GM18526 (cell line): ENCODE results near the gene DYNC1H1.

Experiments used
- POLR2A ChIP-seq: IDR thresholded peaks from 3 replicates; pipeline ENCODE4 v1.6.1; 2011; ENCODE audit not compliant: insufficient read length; ENCODE audit errors: extremely low read depth

The DYNC1H1 gene

DNA sequence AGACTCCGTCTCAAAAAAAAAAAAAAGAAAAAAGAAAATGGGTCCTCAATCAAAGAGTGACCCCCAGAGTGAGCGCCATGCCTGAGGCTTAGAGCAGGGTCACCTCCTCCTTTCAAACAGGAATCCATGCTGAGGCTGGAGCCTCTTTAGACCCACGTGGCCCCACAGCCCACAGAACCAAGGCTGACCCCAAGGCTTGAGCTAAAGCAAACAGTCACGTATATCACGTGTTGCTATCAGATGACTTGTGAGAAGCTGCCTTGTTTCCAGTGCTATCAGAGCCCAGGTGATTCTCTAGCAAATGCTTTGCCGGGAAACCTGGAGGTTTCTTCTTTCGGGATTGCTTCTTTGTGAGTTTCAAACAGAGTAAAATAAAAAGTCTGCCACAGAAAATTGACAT, 31.7 kb upstream of the DYNC1H1 start:
- no peak for TF ChIP-seq POLR2A

DNA sequence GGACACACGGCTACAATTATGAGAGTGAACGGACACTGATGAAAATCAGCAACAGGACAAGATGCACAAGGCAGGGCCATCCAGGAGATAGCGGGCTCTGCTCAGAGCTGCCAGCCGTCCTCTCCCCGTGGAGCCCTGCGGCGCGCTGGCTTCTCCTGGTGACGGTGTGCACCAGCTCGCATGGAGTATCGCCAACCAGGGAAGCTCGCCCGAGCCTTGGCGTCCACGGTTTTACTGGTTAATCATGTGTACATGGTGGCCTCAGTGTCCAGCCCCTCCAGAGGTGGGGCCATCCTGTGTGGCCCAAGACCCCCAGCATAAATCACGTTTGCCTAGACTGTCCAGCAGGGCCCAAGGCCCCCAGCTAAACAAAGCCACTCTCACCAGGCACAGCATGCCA, 31.2 kb upstream of the DYNC1H1 start:
- no peak for TF ChIP-seq POLR2A

DNA sequence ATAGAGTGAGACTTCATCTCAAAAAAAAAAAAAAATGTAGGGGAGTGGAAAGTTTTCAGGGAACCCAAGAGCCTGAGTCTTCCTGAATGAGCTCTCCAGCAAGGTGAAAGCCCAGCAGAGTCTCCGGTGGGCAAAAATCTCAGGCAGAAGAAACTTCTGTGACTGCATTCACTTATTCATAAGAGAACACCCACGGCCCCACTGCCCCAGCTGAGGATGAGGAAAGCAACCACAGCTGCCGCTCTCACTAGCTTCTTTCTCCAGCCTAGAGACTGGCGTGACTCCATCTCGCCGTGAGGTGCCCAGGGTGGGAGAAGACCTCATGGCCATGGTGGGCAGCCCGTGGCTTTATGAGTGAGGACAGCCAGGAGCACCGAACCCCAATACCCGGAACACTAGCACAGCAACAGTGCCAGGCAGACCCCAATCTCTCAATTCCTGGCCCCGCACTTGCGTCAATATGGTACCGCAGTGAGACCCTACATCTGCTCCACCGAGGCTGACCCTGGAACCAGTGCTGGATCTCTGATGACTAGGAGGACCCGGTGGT, 29.7 kb upstream of the DYNC1H1 start:
- no peak for TF ChIP-seq POLR2A

DNA sequence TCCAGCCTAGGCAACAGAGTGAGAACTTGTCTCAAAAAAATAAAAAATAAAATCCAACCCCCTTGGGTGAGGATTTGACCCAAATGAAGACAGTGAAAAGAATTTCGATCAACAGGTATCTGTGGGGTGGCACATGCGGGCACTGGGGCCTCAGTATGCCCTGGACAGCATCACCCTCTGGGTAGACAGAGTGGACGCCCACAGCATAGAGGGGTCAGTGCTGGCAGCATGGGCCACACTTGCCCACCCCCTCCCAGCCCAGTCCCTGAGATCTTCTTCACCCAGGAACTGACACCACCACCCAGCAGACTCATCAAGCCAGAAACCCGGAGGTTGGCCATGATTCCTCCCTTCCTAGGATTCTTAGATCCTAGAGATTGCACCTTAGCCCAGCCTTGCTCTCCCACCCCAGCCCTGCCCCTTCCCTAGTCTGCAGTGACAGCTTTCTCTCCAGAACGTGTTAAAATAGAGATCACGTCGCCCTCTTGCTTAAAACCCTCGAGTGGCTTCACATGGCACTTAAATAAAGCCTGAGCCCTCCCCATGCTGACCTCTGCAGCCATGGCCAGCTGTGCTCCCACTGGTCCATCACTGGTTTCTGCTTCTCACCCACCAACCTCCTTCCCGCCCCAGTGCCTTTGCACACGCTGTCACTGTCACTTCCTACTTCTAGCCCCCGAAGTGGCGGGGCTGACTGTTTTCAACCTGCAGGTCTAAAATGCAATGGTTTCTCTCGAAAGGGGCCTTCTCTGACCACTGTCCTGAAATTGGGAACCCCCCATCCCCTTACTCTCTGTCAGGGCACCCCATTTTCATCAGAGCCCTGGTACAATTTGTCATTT, 26.2 kb upstream of the DYNC1H1 start:
- TF ChIP-seq POLR2A, result no peak

DNA sequence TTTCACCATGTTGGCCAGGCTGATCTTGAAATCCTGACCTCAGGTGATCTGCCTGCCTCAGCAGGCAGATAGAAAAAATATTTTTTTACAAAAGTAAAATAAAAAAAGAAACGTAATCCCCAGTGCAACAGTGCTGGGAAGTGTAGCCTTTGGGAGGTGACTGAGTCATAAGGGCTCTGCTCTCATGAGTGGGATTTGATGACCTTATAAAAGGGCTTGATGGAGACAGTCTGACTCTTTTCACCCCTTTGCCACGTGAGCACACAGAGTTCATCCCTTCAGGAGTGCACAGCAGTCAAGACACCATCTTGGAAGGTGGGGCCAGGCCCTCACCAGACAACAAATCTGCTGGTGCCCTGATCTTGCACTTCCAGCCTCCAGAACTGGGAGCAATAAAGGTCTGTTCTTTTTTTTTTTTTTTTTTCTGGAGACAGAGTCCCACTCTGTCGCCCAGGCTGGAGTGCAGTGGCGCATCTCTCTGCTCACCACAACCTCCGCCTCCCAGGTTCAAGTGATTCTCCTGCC, 24.7 kb upstream of the DYNC1H1 start:
- TF ChIP-seq POLR2A, result no peak

DNA sequence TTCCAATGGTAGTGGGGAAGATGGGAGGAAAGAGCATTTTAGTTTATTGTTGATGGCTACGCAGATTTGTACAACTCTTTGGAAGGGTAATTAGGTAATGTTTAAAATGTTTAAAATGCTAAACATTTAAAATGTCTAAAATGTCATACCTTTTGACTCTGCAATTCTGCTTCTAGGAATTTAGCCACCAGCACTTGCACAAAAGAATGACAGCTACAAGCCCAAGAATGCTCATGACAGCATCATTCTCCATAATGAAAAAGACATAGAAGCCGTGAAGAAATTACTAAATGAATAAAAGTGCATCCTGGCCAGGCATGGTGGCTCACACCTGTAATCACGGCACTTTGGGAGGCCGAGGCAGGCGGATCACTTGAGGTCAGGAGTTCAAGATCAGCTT, 19.9 kb upstream of the DYNC1H1 start:
- no peak for TF ChIP-seq POLR2A

DNA sequence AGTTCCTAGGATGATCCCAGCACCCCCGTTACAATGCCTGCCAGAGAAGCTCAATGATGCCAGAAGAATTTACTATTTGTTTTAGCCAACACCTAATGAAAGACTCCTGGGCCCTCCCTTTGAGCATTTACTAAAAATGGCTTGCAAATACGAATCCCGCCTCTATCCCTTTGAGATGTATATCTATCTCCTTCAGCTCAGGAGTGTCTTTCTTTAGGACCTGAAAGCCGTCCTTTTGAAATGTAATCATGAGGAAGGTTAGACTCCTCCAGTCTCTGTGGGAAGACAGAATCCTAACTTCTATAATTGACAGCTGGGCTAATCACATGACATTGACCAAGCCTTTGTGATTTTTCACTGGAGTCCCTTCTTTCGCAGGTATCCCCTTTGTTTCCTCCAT, 19.2 kb upstream of the DYNC1H1 start:
- no peak for TF ChIP-seq POLR2A

DNA sequence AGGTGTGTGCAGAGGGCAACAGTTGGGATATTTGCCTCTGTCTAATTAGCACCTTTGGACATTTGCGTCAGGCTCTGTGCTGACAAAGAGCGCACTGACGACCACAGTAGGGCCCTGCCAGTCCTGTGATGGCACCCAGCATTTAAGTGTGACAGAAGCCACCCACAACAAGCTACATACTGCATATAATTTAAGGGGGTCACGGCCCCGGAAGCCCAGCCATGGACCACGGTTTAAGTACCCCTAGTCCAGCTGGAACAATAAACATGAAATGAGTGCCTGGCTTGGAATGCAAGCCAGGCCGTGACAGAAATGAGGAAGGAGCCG, 16.8 kb upstream of the DYNC1H1 start:
- TF ChIP-seq POLR2A, result no peak

DNA sequence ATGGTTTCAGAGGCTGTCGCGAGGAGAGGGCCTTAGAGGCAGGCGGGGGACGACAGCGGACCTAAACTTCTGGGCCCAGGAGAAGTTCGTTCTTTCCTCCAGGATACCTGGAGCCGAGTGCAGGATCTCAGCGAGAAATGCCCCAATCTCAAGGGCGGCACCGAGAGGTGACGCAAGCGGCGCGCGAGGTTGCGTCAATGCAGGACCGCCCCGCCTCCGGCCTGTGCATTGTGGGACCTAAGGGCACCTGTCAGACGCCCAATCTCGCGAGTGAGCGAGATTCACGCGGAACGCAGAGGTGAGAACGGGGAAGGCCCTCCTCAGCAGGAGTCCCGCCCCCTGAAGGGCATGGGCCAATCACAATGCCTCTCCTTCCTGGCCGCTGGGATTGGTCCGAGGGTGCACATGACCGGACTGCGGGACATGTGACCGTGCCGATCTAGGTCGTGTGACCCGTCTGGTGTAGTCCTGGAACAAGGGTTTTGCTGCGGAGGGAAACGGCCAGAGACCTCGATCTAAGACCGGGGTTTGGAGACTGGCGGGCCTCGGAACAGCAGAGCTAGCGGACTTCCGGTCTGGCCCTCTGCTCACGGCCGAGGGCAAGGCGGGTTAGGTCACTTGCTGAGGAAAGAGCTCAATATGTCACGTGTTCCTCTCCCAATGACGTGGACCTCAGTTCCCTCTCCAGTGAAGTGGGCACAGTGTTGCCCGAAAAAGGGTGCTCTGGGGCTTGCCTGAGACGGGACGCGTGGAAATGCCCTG, 16.3 kb upstream of the DYNC1H1 start:
- peak; percentile 83 for TF ChIP-seq POLR2A

DNA sequence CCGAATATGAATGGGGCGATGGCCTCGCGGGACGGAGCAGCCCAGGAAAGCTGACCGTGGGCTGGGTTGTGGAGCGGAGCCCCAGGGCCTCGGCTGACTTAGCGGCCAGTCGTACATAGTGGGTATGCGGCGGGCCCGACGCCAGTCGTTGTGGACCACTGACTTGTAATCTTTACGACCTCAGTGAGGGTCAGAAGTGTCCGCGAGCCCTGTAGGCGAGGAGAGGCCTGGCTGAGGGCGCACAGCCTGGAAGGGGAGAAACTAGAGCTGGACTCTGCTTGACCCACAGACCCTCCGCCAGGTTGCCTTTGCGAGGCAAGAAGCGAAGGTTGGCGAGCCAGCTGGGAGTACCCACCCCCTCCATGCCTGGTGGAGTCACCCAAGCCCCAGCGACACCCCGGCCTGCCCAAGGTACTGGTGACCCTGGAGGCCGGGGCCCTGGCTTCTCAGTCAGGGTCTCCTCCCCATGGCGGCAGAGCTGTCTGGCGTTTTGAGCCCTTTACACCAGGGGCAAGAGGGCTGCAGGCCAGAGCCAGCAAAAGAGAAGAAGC, 15.6 kb upstream of the DYNC1H1 start:
- no peak for TF ChIP-seq POLR2A

DNA sequence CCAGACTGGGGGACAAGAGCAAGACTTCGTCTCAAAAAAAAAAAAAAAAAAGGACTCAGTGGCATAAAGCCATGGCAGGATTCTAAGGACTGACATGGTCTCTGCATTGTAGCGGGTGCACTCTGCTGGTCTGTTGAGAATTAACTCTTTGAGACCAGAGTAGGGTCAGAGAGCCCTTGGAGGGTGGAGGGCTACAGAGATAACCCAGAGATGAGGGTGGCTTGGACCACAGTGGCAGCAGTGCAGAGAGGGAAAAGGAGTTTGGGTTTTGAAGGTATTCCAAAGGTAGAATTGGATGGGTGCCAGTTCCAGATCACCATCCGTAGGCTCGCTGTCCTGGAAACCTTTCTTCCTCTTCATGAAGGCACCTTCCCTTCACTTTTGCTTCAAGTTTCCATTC, 14.3 kb upstream of the DYNC1H1 start:
- no peak for TF ChIP-seq POLR2A

DNA sequence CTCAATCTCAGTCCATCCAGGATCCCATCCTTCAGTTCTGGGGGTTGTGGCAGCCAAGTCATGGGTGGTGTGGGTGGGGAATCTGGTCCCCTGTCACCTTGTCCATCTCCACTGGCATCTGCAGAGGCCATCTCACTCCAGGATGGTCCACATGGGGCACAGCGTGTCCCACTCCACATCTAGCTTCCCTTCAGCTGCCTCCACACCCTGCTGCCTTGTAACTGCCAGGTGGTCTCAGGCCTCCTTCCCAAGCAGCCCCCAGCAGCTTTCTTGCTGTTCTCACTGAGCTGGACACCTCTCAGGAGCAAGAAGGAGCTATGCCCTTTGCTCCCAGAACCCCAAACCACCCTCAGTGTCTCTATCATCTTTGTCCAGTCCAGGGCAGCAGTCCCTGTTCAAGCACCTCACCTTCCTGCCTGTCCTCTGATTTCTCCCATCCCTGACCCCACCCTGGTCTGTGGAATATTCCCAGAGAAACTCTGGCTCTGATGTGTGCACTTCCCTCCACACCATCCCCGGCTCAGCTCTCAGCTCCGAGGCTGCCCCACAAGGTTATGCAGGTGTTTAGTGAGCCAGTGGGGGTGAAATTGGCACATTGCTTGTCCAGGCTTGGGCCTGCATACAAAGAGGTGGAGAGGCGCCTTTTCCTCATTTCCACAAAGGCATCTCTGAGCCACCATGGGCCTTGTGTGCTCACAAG, 13.7 kb upstream of the DYNC1H1 start:
- no peak for TF ChIP-seq POLR2A

DNA sequence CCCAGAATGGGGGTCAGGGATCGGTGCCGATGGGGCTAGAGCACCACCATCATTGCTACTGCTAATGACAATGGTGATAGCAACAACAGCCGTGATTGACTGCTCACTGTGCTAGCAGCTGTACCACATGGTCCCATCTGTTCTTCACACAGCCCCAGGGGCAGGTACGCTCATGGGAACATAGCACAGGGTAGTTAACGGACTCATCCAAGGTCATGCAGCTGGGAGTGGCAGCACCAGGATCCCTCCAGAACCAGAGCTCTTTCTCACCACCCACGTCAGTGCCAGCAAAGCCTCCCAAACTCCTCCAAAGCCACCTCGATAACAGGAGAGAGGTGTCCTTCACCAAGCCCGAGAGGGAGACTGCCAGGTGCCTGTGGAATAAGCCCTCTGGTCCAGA, 11.2 kb upstream of the DYNC1H1 start:
- TF ChIP-seq POLR2A, result no peak

DNA sequence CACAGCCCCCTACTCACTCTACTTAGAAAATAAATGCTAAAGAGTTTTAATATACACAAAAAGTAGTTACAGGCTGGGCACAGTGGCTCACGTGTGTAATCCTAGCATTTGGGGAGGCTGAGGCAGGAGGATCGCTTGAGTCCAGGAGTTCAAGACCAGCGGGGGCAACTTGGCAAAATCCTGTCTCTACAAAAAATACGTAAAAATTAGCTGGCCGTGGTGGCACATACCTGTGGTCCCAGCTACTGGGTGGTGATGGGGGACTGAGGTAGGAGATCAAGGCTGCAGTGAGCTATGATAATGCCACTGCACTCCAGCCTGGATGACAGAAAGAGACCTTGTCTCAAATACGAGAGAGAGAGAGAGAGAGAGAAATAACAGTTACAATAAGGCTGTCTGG, 9.9 kb upstream of the DYNC1H1 start:
- TF ChIP-seq POLR2A, result no peak

DNA sequence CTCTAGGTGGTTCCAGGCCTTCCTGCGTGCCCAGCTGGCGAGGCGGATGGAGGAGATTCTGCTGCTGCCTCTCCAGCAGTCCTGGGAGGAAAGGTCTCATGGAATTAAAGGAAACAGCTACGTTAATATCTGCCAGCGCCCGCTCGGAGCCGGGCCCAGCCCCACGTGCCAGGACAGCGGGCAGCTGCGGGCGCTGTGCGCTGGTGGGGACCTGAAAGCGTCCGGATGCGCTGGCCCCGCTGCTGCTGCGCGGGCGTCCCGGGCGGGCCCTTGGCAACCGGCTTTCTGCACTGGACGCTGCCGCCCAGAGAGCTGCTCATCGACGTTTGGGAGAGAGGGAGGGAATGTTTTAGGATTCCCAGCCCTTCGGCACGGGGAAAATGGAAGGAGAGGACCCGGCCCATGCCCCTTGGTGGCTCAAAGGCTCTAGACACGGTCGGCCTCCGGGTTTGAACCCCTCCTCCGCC, 8.6 kb upstream of the DYNC1H1 start:
- TF ChIP-seq POLR2A, result no peak
